ENCODE data around the gene TMTC2. TPM values are rescaled to one million over a fixed set of nuclear protein-coding genes. Genes with fewer than 3 reads are reported as not detected.

Gene TMTC2
- total RNA-seq, 1 donor from 2014 or later = 2.0 TPM

GRCh38 chr12:82876075-82876474, 189.4 kb downstream of the TMTC2 start:
- intact Hi-C loops (cut with micrococcal nuclease) = loop anchor here (5.0 kb wide), 1 partner anchor 189 kb away; the partner anchor contains the start of gene TMTC2

- intact Hi-C loops (cut with micrococcal nuclease) = loop anchor here (5.0 kb wide), 1 partner anchor 191 kb away; the partner anchor contains the start of gene TMTC2
Observed at GRCh38 chr12:82877963-82878362, 191.3 kb downstream of the TMTC2 start.

- intact Hi-C loops (cut with micrococcal nuclease) = no loop called here
Observed at GRCh38 chr12:82880442-82880901, 193.8 kb downstream of the TMTC2 start.

GRCh38 chr12:82883394-82884355, 197.0 kb downstream of the TMTC2 start:
- intact Hi-C loops (cut with micrococcal nuclease) = no loop called here

- intact Hi-C loops (cut with micrococcal nuclease) = no loop called here
Observed at GRCh38 chr12:82886671-82887340, 200.1 kb downstream of the TMTC2 start.

GRCh38 chr12:82893896-82894295, 207.2 kb downstream of the TMTC2 start:
- intact Hi-C loops (cut with micrococcal nuclease) = no loop called here

- intact Hi-C loops (cut with micrococcal nuclease) = no loop called here
Observed at GRCh38 chr12:82896277-82896676, 209.6 kb downstream of the TMTC2 start.

GRCh38 chr12:82896979-82897378, 210.3 kb downstream of the TMTC2 start:
- intact Hi-C loops (cut with micrococcal nuclease) = no loop called here

GRCh38 chr12:82898441-82898840, 211.7 kb downstream of the TMTC2 start:
- intact Hi-C loops (cut with micrococcal nuclease) = no loop called here

- intact Hi-C loops (cut with micrococcal nuclease) = no loop called here
Observed at GRCh38 chr12:82904219-82904790, 217.6 kb downstream of the TMTC2 start.

GRCh38 chr12:82910246-82910893, 223.7 kb downstream of the TMTC2 start:
- intact Hi-C loops (cut with micrococcal nuclease) = no loop called here

GRCh38 chr12:82912406-82912805, 225.7 kb downstream of the TMTC2 start:
- intact Hi-C loops (cut with micrococcal nuclease) = no loop called here

GRCh38 chr12:82919388-82920054, 232.8 kb downstream of the TMTC2 start:
- intact Hi-C loops (cut with micrococcal nuclease) = no loop called here

GRCh38 chr12:82923935-82924334, 237.2 kb downstream of the TMTC2 start:
- intact Hi-C loops (cut with micrococcal nuclease) = no loop called here

- intact Hi-C loops (cut with micrococcal nuclease) = no loop called here
Observed at GRCh38 chr12:82926630-82927029, 239.9 kb downstream of the TMTC2 start.

- intact Hi-C loops (cut with micrococcal nuclease) = no loop called here
Observed at GRCh38 chr12:82930301-82930700, 243.6 kb downstream of the TMTC2 start.

GRCh38 chr12:82931349-82932116, 244.8 kb downstream of the TMTC2 start:
- intact Hi-C loops (cut with micrococcal nuclease) = no loop called here

GRCh38 chr12:82937151-82937550, 250.4 kb downstream of the TMTC2 start:
- intact Hi-C loops (cut with micrococcal nuclease) = no loop called here

- intact Hi-C loops (cut with micrococcal nuclease) = no loop called here
Observed at GRCh38 chr12:82942521-82942920, 255.8 kb downstream of the TMTC2 start.

GRCh38 chr12:82942991-82943401, 256.3 kb downstream of the TMTC2 start:
- intact Hi-C loops (cut with micrococcal nuclease) = no loop called here
